Liver (tissue), 9 donors: ENCODE data around the gene DEFB113. TPM values are rescaled to one million over a fixed set of nuclear protein-coding genes. Genes with fewer than 3 reads are reported as not detected.

Source experiments
- DNase-seq: peaks from one replicate; pipeline ENCODE4 v3.0.0-alpha.2; 2017; ENCODE audit warnings: low spot score
- H3K27ac ChIP-seq, 2 donors: one replicate each; pipeline ENCODE4 v1.7.0; 2013; ENCODE audit warnings: inconsistent platforms in 2 of 2, low read length in 2 of 2, control low read depth in 1 of 2, low read depth in 1 of 2, mild to moderate bottlenecking in 1 of 2
- H3K27me3 ChIP-seq, 4 donors: one replicate each; pipeline versions ENCODE4 v1.6.1 to v1.7.0; 2013; ENCODE audit warnings: low read length in 3 of 4, inconsistent platforms in 1 of 4, mild to moderate bottlenecking in 1 of 4, moderate library complexity in 1 of 4; ENCODE audit not compliant: control insufficient read depth in 4 of 4, insufficient read depth in 4 of 4
- H3K36me3 ChIP-seq, 4 donors: one replicate each; pipeline versions ENCODE4 v1.6.1 to v1.7.0; 2013; ENCODE audit warnings: low read length in 3 of 4, mild to moderate bottlenecking in 3 of 4, low read depth in 1 of 4, moderate library complexity in 1 of 4; ENCODE audit not compliant: control insufficient read depth in 4 of 4, insufficient read depth in 3 of 4
- H3K4me1 ChIP-seq, 4 donors: one replicate each; pipeline versions ENCODE4 v1.6.1 to v1.7.0; 2013; ENCODE audit warnings: low read length in 3 of 4, mild to moderate bottlenecking in 3 of 4, moderate library complexity in 1 of 4; ENCODE audit not compliant: control insufficient read depth in 4 of 4, insufficient read depth in 4 of 4
- H3K4me3 ChIP-seq, 3 donors: one replicate each; pipeline versions ENCODE4 v1.6.1 to v1.7.0; 2013; ENCODE audit warnings: low read length in 3 of 3, control low read depth in 1 of 3, low read depth in 1 of 3, mild to moderate bottlenecking in 1 of 3
- H3K9ac ChIP-seq, 2 donors: one replicate each; pipeline ENCODE4 v1.7.0; 2013; ENCODE audit warnings: low read length in 2 of 2, mild to moderate bottlenecking in 2 of 2, moderate library complexity in 2 of 2, control low read depth in 1 of 2, low read depth in 1 of 2
- H3K9me3 ChIP-seq, 4 donors: one replicate each; pipeline versions ENCODE4 v1.6.1 to v1.7.0; 2013; ENCODE audit warnings: low read length in 3 of 4; ENCODE audit not compliant: control insufficient read depth in 4 of 4
- EGR1 ChIP-seq, 2 donors: IDR thresholded peaks; 2 replicates each; pipeline ENCODE4 v1.6.1; 2016 to 2018; ENCODE audit warnings: antibody characterized with exemption in 2 of 2, low read depth in 2 of 2
- FOXA1 ChIP-seq: IDR thresholded peaks from 2 replicates; pipeline ENCODE4 v1.6.1; 2016; ENCODE audit warnings: antibody characterized with exemption
- GABPA ChIP-seq, 2 donors: IDR thresholded peaks in 1 of 2; conservative IDR thresholded peaks in 1 of 2; 2 replicates each; pipeline ENCODE4 v1.6.1; 2016; ENCODE audit warnings: antibody characterized with exemption in 2 of 2, mild to moderate bottlenecking in 1 of 2, moderate library complexity in 1 of 2
- HNF4G ChIP-seq: IDR thresholded peaks from 2 replicates; pipeline ENCODE4 v1.6.1; 2016; ENCODE audit warnings: antibody characterized with exemption
- JUND ChIP-seq, 2 donors: IDR thresholded peaks; 2 replicates each; pipeline ENCODE4 v1.6.1; 2016; ENCODE audit warnings: antibody characterized with exemption in 2 of 2
- MAX ChIP-seq: IDR thresholded peaks from 2 replicates; pipeline ENCODE4 v1.6.1; 2016; ENCODE audit warnings: antibody characterized with exemption
- NR2F2 ChIP-seq: IDR thresholded peaks from 2 replicates; pipeline ENCODE4 v1.6.1; 2016; ENCODE audit warnings: antibody characterized with exemption
- RAD21 ChIP-seq, 2 donors: IDR thresholded peaks; 2 replicates each; pipeline ENCODE4 v1.6.1; 2016; ENCODE audit warnings: antibody characterized with exemption in 2 of 2, mild to moderate bottlenecking in 2 of 2
- RXRA ChIP-seq, 2 donors: IDR thresholded peaks; 2 replicates each; pipeline ENCODE4 v1.6.1; 2017 to 2018; ENCODE audit warnings: antibody characterized with exemption in 2 of 2, mild to moderate bottlenecking in 1 of 2
- SP1 ChIP-seq: IDR thresholded peaks from 2 replicates; pipeline ENCODE4 v1.6.1; 2018; ENCODE audit warnings: antibody characterized with exemption, mild to moderate bottlenecking
- TAF1 ChIP-seq: conservative IDR thresholded peaks from 2 replicates; pipeline ENCODE4 v1.6.1; 2016; ENCODE audit warnings: antibody characterized with exemption, mild to moderate bottlenecking
- YY1 ChIP-seq: IDR thresholded peaks from 2 replicates; pipeline ENCODE4 v1.6.1; 2016; ENCODE audit warnings: antibody characterized with exemption, mild to moderate bottlenecking
- WGBS: extraction: QIAGEN DNeasy Blood & Tissue Kit; methylation state at CpG from one replicate; pipeline ENCODE4 v1.1.7; 2013; 5-methylcytosine and 5-hydroxymethylcytosine counted together
- polyA plus RNA-seq, 2 donors: library from polyadenylated mRNA; stranded (reverse) in 1 of 2; unstranded in 1 of 2; fragments of 200-250 nt in 1 of 2; fragments of >200 nt in 1 of 2; fragmentation: Nextera tagmentation in 1 of 2; extraction: Ambion mirVana in 1 of 2; gene quantifications; one replicate each; pipeline versions ENCODE4 v1.2.1 to v1.2.3, GENCODE V29; 2013 to 2015
- total RNA-seq, 2 donors: library from RNA; depleted of rRNA; stranded (reverse); fragments of >200 nt; gene quantifications; one replicate each; pipeline ENCODE4 v1.2.3, GENCODE V29; 2014
- TF ChIP-seq, protein P1 (sequence below): IDR thresholded peaks from 2 replicates; pipeline ENCODE4 v1.6.1; 2016; ENCODE audit warnings: antibody characterized with exemption
- TF ChIP-seq, protein P2 (sequence below): IDR thresholded peaks from 2 replicates; pipeline ENCODE4 v1.6.1; 2016; ENCODE audit warnings: antibody characterized with exemption, mild to moderate bottlenecking
- TF ChIP-seq, protein P3 (sequence below): IDR thresholded peaks from 2 replicates; pipeline ENCODE4 v1.6.1; 2016; ENCODE audit warnings: antibody characterized with exemption
- TF ChIP-seq, protein P4 (sequence below): fragments of 150-350 bp; IDR thresholded peaks from 2 replicates; pipeline ENCODE4 v1.5.1; 2017; ENCODE audit warnings: improper control_type of control experiment, low read depth, low read length; ENCODE audit not compliant: missing input control
- donor health status: healthy.
- donor health status: healthy.
- donor health status: healthy.
- donor health status: healthy.
- donor health status: healthy.

Gene DEFB113
- total and polyA plus RNA-seq, 4 donors: not detected

DNA sequence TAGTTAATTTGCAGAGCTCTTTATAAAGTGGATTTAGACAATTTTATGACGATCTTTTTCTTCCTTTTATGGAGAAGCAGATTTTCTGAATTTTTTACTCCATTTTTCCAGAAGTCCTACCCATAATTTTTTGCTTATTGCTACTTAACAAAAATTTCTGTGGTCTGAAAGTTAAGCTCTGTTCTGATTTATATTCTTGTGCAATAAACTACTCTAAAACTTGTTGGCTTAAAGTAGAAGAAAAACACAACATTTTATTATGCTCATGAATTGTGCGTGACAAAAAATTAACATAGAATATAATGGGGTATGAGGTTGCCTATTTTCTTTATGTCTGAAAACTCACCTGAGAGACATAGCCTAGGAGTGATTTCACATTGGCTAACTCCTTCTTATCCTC lies 2.6 kb downstream of the DEFB113 start:
- DNase-seq: no peak
- Histone ChIP-seq H3K4me1 (no peaks in the 10 kb centered on the region), H3K27ac (no peak overlapping the region), H3K9ac (no peak overlapping the region), H3K4me3 (no peak overlapping the region), H3K36me3 (no peaks in the 10 kb centered on the region), H3K27me3 (no peaks in the 10 kb centered on the region), H3K9me3 (no peaks in the 10 kb centered on the region)
- WGBS: 57% methylated on average over 2 of the region's 2 CpGs
- no peak for TF ChIP-seq GABPA (IDR thresholded peaks at IDR 0.05 in 1 of 2, conservative IDR thresholded peaks at IDR 0.05 in 1 of 2)
- TF ChIP-seq TAF1: no peak
- TF ChIP-seq, protein P1, sequence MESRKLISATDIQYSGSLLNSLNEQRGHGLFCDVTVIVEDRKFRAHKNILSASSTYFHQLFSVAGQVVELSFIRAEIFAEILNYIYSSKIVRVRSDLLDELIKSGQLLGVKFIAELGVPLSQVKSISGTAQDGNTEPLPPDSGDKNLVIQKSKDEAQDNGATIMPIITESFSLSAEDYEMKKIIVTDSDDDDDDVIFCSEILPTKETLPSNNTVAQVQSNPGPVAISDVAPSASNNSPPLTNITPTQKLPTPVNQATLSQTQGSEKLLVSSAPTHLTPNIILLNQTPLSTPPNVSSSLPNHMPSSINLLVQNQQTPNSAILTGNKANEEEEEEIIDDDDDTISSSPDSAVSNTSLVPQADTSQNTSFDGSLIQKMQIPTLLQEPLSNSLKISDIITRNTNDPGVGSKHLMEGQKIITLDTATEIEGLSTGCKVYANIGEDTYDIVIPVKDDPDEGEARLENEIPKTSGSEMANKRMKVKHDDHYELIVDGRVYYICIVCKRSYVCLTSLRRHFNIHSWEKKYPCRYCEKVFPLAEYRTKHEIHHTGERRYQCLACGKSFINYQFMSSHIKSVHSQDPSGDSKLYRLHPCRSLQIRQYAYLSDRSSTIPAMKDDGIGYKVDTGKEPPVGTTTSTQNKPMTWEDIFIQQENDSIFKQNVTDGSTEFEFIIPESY: no peak
- TF ChIP-seq SP1: no peak
- no peak for TF ChIP-seq RAD21 (IDR thresholded peaks at IDR 0.05)
- TF ChIP-seq EGR1 (IDR thresholded peaks at IDR 0.05; ENCODE audit: low read depth in 2 of 2): no peak
- TF ChIP-seq, protein P2, sequence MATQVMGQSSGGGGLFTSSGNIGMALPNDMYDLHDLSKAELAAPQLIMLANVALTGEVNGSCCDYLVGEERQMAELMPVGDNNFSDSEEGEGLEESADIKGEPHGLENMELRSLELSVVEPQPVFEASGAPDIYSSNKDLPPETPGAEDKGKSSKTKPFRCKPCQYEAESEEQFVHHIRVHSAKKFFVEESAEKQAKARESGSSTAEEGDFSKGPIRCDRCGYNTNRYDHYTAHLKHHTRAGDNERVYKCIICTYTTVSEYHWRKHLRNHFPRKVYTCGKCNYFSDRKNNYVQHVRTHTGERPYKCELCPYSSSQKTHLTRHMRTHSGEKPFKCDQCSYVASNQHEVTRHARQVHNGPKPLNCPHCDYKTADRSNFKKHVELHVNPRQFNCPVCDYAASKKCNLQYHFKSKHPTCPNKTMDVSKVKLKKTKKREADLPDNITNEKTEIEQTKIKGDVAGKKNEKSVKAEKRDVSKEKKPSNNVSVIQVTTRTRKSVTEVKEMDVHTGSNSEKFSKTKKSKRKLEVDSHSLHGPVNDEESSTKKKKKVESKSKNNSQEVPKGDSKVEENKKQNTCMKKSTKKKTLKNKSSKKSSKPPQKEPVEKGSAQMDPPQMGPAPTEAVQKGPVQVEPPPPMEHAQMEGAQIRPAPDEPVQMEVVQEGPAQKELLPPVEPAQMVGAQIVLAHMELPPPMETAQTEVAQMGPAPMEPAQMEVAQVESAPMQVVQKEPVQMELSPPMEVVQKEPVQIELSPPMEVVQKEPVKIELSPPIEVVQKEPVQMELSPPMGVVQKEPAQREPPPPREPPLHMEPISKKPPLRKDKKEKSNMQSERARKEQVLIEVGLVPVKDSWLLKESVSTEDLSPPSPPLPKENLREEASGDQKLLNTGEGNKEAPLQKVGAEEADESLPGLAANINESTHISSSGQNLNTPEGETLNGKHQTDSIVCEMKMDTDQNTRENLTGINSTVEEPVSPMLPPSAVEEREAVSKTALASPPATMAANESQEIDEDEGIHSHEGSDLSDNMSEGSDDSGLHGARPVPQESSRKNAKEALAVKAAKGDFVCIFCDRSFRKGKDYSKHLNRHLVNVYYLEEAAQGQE: no peak
- TF ChIP-seq, protein P3, sequence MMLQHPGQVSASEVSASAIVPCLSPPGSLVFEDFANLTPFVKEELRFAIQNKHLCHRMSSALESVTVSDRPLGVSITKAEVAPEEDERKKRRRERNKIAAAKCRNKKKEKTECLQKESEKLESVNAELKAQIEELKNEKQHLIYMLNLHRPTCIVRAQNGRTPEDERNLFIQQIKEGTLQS: no peak

DNA sequence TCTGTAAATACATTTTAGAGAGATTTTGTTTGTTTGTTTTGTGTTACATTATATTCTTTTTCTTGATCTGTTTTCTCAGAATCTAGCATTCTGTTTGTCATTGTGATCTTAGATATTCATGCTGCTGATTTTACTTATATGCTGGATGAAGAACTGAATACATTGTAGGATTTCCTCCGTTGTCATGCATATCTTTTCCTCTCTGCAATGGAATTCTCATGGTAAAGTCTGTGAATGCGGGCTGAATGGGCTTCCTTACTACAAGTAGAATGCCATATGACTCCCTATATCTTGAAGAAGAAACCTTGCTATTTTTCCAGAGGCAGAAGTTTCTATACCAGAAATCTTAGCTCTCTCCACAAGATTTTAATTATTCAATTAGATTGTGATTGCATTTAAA lies 3.1 kb downstream of the DEFB113 start:
- H3K27ac ChIP-seq: no peak overlapping the region
- whole genome bisulfite sequencing: 41% methylated on average over 2 of the region's 2 CpGs
- no peaks in the 10 kb centered on the region for H3K4me1 ChIP-seq
- no peak overlapping the region for H3K9ac ChIP-seq
- TF ChIP-seq YY1: no peak
- no peak for TF ChIP-seq EGR1 (IDR thresholded peaks at IDR 0.05; ENCODE audit: low read depth in 2 of 2)
- TF ChIP-seq MAX: no peak
- no peak for TF ChIP-seq JUND (IDR thresholded peaks at IDR 0.05)
- TF ChIP-seq, protein P2: no peak
- no peak for TF ChIP-seq FOXA1
- TF ChIP-seq SP1: no peak
- TF ChIP-seq, protein P1: no peak
- no peak for TF ChIP-seq RXRA (IDR thresholded peaks at IDR 0.05)
- TF ChIP-seq, protein P4, sequence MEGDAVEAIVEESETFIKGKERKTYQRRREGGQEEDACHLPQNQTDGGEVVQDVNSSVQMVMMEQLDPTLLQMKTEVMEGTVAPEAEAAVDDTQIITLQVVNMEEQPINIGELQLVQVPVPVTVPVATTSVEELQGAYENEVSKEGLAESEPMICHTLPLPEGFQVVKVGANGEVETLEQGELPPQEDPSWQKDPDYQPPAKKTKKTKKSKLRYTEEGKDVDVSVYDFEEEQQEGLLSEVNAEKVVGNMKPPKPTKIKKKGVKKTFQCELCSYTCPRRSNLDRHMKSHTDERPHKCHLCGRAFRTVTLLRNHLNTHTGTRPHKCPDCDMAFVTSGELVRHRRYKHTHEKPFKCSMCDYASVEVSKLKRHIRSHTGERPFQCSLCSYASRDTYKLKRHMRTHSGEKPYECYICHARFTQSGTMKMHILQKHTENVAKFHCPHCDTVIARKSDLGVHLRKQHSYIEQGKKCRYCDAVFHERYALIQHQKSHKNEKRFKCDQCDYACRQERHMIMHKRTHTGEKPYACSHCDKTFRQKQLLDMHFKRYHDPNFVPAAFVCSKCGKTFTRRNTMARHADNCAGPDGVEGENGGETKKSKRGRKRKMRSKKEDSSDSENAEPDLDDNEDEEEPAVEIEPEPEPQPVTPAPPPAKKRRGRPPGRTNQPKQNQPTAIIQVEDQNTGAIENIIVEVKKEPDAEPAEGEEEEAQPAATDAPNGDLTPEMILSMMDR: no peak
- TF ChIP-seq RAD21 (IDR thresholded peaks at IDR 0.05): no peak
- no peak for TF ChIP-seq HNF4G
- no peak for TF ChIP-seq NR2F2
- no peaks in the 10 kb centered on the region for H3K9me3 ChIP-seq
- H3K4me3 ChIP-seq: no peak overlapping the region
- no peaks in the 10 kb centered on the region for H3K27me3 ChIP-seq
- DNase-seq: no peak
- no peaks in the 10 kb centered on the region for H3K36me3 ChIP-seq
